HG03469 (cell line): Measurements from ENCODE around the gene CD44.

ENCODE experiments used
- ATAC-seq: cut with Tn5 transposase; IDR thresholded peaks from one replicate; pipeline ENCODE4 v1.9.1; 2021; ENCODE audit warnings: mild to moderate bottlenecking, moderate library complexity, moderate number of reproducible peaks; ENCODE audit not compliant: unreplicated experiment

CD44 gene

GRCh38 chr11:35111161-35112055 is 27.6 kb upstream of the CD44 start:
- no peak for ATAC-seq

GRCh38 chr11:35112056-35112845 is 26.7 kb upstream of the CD44 start:
- no peak for ATAC-seq

DNA sequence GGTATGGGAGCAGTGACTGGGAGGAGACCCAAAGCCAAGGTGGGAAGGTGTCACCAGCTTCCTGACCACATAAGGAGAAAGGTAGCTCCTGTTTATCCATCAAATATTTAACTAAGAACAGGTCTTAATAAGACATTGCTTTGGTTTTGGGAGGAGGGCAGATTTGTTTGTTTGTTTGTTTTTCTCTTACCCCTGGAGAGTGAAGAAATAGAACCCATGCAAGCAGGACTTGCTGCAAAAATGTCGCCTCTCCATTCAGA is 26.2 kb upstream of the CD44 start:
- no peak for ATAC-seq

GRCh38 chr11:35114906-35115687 is 23.9 kb upstream of the CD44 start:
- peak; percentile 53 for ATAC-seq

DNA sequence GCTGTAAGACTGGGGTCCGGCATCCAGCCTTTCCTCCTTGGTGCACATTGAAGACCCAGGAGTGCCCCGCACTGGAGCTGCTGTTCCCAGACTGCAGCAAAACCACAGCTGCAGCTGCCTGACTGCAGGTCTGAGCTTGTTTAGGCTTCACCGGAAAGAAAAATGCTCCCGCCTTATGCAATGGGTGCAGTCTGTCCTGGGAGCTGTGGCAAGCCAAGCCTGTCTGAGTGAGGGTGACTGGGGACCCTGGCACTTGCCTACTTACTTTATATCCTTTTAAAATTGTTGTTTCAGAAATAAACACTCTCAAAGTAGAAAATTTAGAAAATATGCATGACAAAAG is 23.3 kb upstream of the CD44 start:
- no peak for ATAC-seq

DNA sequence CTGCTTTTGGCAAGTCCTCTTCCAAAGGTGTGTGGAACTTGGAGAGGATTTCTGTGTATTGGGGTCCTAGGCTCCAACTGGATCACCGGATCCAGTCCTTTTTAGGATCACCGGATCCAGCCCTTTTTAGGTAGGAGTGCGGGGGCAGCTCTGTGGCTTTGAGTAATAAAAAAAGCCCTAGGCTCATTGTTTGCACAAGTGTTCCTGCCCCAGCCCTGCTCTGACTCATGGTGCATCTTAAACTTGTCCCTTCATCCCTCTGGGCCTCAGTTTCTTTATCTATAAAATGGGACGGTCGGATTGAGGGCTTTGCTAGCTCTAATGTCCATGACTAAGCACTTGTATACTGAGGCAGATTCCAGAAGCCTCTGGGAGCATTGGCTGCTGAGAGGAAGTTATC is 22.7 kb upstream of the CD44 start:
- no peak for ATAC-seq

GRCh38 chr11:35116762-35117640 is 22.0 kb upstream of the CD44 start:
- no peak for ATAC-seq

GRCh38 chr11:35118906-35119305 is 20.1 kb upstream of the CD44 start:
- ATAC-seq: peak; percentile 46

DNA sequence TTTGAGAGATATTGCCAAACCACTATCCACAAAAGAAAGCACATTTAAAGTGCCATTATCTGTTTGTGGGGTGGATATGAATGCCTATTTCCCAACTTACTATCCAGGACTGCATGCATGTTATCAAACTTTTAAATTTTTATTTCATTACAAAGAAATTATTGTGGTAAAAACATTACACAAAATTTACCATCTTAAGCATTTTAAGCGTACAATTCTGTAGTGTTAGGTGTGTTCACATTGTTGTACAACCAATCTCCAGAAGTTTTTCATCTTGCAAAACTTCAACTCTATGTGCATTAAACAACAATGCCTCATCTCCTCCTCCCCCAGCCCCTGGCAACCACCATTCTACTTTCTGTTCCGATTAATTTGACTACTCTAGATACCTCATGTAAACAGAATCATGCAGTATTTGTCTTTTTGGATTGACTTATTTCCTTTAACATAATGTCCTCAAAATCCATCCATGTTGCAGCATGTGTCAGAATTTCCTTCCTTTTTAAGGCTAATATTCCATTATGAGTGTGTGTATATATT is 17.6 kb upstream of the CD44 start:
- no peak for ATAC-seq

DNA sequence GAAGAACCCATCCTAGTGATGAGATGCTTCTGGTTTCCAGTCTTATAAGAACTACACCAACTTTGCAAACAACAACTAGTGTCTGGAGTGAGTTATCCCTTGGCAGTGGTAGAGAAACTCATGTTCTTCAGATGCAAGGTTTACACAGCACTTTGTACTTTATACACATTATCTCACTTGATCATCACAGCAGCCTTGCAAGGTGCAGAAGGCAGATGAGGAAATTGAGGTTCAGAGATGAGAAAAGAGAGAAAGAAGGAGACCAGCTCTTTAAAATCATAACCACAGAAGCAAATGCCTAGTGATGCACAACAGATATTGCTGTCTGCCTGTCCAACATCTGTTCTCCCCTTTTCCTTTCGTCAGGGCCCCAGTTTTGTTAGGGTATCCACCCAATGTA is 16.7 kb upstream of the CD44 start:
- no peak for ATAC-seq

DNA sequence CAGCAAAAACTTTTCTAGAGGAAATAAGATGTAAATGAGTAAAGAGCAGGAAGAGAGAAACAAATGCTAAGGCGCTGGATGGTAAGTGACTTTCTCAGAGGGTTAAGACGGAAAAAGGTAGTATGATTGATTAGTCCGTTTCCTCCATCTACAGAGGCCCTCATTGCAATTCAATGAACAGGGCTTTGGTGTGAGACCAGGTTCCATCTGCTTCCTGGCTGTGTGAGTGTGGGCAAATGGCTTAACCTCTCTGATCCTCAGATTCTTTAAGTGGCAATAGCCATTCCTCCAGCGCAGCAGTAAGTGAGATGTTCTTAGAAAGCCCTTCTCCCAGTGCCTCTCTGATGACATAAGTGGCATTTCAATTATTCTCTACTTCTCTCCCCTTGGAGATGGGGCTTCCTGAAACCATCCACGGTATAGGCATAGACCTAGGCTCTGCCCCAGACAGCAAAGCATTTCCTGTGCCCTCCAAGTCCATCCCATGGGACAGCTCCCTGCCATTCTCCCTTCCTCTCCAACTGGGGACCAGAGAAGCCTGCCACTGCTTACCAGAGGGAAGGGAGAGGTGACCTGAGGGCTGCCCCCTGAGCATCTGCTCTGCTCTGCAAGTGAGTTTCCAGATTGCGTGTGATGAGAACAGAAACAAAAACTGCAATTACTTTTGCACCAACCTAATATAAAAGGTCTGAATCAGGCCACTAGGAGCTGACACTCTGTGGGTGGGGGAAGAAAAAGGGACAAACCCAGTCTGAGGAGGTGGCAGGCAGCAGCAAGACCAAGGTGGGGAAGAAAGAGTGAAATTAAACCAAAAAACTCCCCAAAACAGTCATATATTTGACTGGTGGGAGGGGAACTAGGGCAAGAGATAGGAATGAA is 12.7 kb upstream of the CD44 start:
- peak; percentile 37 for ATAC-seq

DNA sequence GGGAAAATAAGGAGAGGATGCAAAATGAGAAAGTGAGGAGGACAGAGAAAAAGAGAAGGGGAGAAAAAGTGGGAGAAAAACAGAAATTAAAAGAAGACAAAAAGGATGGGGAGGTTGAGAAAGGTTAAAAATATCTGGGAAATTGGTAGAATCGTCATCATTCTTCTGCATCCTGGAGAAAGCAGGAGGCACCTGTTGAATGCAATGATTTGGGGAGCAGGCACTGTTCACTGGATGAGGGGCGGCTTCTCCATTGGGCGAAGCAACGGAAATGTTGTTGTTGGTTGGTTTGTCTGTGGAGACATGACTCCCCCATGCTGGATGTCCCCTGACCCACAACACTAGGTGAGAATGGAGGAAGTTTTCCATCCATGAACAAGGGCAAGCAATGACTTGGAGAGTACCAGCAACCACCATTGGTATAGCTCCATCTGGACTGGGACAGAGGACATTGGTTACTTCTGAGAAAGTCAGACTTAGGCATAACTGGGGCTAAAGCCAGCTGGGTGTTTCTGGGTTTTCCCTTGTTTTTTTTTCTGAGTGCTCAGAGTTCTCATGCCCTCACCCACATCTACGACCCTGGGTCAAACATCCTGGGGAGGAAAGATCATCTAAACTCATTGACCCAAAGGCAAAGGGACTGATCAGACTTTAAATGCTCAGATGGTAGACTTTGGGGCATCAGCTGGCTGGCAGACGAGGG is 11.9 kb upstream of the CD44 start:
- ATAC-seq: no peak

DNA sequence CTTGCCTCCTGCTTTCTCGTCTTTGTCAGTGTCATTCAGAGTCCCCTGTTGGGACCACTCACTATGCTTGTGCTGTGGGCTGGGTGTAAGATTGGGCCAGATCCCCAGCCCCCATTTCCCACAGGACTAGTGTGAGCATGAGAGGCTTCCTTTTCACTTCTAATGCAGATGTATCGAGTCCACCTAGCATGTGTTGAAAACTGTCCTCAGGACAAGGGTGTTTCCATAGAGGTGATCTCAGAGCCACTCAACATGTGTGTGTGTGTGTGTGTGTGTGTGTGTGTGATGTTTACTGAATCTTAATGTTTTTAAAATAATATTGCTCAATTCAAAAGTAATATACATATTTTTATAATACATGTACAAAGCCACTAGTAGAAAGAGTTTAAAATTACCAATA is 11.4 kb upstream of the CD44 start:
- no peak for ATAC-seq

DNA sequence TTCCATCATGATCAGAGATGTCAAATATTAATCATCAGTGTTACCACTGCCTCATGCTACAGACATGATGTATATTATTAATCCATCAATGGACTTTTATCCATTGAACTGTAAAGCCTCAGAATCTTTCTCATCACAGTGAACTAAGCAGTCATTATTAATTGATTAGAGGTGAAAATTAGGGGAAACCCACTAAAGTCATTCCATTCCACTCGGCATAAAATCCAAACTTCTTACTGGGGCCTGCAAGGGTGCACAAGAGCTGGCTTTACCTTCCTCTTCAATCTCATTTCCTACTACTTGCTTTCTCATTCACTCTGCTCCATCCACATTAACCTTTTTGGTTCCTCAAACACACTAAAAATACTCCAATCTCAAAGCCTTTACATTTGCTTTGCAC is 7.9 kb upstream of the CD44 start:
- no peak for ATAC-seq

DNA sequence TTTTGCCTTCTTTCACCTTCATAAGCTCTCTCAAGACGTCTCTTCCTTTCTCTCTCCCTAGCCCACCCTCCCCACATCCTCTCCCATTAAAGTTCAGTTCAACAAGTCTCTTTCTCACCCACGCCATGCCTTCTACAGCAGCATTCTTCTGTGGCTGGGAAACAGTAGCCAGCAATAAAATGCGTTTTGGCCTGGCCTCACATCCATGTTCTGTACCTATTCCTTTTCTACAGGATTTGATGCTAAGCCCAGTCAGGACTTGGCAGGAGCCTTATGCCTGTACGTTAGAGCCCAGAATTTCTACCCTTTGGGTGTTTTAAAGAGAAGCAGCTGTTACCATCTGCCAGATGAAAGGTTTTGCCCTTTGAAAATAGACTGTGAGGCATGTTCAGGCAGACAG is 7.1 kb upstream of the CD44 start:
- ATAC-seq: no peak

DNA sequence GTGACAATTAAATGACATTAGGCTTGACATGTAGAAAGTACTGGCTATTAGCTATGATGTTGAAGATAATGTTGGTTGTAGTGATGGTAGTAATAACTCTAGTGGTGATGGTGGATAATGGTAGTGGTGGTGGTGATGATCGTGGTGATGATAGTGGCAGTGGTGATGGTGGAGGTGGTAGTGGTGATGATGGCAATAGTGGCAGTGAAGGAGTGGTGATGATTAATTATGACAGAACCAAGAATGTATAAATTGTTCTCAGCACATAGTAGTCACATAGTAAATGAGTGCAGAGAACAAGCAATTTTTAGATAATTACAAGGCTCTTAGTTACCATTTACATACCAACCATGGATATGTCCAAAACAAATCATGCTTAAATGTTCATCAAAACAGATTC is 5.3 kb upstream of the CD44 start:
- ATAC-seq: no peak

GRCh38 chr11:35134403-35135148 is 4.4 kb upstream of the CD44 start:
- ATAC-seq: no peak

- no peak for ATAC-seq
Observed at GRCh38 chr11:35135222-35135621, 3.7 kb upstream of the CD44 start.
